Measurements from ENCODE around the gene IL1A.

IL1A gene

GRCh38 chr2:112757265-112757664, 27.0 kb downstream of the IL1A start:
- no peak for DNase-seq

DNA sequence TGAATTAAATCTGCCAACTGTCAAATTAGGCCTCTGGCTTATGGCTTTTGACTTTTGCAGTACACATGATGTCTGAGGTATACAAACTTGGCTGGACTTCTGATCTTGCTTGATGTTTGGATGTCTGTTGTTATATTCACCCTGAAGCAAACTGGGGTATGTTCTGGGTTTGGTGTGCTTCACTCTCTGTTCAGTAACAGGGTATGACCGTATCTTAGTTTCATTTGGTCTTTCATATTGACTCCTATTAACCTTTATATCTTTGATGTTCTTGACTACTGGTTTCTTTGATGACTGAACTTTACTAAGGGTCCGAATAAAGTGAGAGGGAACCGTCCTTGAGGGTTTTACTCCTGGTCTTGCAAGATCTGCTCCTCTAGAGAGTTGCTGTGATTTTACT, 28.1 kb downstream of the IL1A start:
- DNase-seq, result no peak

GRCh38 chr2:112755444-112755843, 28.8 kb downstream of the IL1A start:
- DNase-seq, result no peak

GRCh38 chr2:112754564-112754963, 29.7 kb downstream of the IL1A start:
- DNase-seq, result no peak

DNA sequence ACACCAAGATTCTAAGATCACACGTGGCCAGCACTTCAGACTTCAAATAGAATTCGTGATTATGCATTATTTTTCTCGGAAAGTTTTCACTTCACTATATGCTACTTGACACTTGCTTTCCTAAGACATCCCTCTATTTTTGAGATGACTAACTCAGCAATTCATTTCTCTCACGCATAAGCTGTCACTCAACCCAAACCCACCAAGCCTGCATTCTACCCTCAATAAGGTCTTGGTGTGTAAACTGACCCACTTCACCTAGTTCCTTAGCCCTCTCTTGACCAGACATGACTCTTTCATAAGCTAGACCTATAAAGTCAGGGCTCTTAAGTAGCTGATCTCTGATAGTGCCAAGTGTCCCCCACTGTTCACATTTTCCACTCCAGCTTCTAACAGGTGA, 31.6 kb downstream of the IL1A start:
- no peak for DNase-seq

GRCh38 chr2:112751451-112752197, 32.7 kb downstream of the IL1A start:
- DNase-seq, result no peak

GRCh38 chr2:112750560-112750843, 33.8 kb downstream of the IL1A start:
- no peak for DNase-seq

DNA sequence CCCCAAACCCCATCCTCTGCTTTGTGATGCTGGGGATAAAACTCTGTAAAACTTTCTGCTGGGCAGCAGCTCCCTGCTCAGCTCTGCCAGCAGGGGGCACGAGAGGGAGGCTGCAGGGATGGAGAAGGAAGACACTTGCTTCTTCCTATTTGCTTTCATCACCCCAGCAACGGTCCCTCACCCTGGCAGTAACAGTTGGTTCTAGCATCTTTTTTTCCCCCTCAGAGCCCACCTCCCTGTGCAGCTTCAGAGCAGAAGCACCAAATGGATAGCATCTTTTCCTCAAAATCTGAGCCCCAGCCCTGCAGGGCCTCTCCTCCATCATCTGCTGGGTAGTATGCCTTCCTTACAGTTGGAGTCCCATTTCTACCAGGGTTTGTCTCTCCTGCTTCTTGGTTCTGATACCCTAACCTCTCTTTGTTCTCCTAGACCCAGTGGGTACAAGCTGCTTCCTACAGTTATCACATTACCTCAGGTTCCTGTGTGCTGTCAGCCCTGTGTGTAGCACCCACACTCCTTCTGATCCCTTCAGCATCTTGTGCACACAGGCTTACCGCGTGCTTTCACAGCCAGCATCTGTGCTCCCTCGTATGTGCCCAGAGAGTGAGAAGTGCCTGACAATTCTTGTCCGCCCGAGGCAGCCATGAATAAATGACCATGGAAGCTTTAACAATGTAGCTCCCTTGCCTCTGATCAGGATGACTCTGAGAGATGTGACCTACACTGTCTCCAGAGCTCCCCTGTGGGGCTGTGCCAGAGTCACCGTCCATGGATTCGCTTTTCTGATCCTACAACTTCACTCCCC, 34.3 kb downstream of the IL1A start:
- DNase-seq, result peak; percentile 39 to 43

- DNase-seq, result no peak
These were observed 43.8 kb downstream of the IL1A start for GRCh38 chr2:112740527-112740926.

GRCh38 chr2:112737542-112738232, 46.6 kb downstream of the IL1A start:
- DNase-seq, result no peak

DNA sequence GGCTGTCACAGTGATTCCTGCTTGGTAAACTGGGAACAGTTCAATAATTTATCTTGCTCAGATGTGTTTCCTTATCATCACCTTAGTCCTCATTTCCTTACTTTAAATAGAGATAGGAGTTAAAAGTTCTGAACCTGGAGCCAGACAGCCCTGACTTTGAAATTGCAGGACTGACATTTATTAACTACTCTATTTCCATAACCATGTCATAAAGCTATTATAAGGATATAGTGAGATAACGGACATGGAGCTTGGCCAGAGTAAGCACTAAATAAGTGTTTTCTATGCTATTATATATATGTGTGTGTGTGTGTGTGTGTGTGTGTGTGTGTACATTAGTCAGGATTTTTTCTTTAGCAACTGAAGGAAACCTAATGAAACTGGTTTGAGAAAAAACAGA, 50.4 kb downstream of the IL1A start:
- DNase-seq, result no peak

DNA sequence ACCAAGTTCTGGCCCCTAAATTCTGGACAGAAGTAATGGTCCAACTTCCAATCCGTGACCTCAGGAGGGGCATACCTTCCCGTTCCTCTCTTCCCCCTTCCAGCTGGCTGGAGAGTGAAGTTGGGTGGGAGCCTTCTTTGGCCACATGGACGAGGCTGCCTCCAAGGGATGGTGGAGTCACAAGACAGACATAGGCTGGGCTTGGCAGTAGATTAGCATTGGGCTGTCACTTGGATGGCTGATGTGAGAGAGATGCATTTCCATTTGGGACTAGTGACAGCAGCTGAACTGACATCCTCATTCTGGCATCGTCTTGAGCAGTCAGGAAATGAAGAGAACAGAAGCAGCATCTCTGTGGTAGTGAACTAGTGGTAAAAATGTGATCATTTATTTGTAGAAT, 50.8 kb downstream of the IL1A start:
- no peak for DNase-seq

DNA sequence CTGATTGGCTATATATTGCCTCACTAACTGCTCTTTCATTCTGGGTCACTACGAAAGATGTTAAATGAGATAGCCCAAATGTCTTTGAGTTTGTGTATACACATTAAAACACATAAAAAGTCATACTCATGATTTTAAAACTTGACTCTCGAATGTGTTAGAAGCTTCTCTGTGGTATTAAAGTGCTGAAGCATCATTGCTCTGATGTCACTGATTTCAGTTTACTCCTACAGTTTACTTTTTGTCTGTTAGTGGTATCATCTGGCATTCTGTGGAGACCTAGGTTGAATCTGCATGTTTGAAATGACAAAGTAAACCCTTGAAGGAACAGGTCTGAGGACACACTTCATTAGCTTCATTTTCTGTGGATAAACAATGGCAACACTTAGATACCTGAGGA, 52.8 kb downstream of the IL1A start:
- DNase-seq, result no peak

DNA sequence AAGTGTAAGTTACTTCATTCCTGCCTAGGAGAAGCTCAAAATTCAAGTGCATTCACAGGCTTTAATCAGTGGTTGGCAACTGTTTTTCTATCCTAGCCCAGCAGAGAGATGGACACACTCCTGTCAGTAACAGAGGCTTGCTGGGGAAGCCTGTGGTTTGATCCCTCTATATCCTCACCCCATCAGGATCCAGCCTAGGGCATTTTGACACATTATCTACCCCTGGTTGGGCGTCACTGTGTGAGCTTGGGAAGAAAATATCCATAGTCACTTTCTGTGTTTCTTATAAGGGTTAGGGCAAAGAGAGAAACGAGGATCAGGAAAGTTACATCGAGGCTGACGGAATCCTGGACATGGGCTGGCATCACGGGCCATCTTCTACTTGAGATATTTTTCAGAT, 53.5 kb downstream of the IL1A start:
- DNase-seq, result no peak

DNA sequence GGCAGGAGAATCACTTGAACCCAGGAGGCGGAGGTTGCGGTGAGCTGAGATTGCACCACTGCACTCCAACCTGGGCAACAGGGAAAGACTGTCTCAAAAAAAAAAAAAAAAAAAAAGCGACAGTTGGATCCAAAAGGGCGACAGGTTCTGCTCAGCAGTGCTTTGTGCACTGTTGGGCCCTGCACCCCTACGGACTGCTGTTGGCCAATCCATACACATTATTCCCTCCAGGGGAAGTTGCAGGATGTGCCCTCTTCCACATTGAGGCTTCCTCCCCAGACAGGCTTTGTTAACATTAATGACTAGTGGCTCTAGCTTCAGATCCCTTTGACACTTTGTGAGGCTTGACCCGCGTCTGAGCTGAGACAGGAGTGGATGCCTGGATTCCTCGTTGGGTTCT, 54.1 kb downstream of the IL1A start:
- no peak for DNase-seq

- DNase-seq, result peak in 1 of 2 experiments; percentile 17
These were observed 55.7 kb downstream of the IL1A start for GRCh38 chr2:112728378-112729175.

- no peak for DNase-seq
These were observed 56.3 kb downstream of the IL1A start for GRCh38 chr2:112728029-112728362.

DNA sequence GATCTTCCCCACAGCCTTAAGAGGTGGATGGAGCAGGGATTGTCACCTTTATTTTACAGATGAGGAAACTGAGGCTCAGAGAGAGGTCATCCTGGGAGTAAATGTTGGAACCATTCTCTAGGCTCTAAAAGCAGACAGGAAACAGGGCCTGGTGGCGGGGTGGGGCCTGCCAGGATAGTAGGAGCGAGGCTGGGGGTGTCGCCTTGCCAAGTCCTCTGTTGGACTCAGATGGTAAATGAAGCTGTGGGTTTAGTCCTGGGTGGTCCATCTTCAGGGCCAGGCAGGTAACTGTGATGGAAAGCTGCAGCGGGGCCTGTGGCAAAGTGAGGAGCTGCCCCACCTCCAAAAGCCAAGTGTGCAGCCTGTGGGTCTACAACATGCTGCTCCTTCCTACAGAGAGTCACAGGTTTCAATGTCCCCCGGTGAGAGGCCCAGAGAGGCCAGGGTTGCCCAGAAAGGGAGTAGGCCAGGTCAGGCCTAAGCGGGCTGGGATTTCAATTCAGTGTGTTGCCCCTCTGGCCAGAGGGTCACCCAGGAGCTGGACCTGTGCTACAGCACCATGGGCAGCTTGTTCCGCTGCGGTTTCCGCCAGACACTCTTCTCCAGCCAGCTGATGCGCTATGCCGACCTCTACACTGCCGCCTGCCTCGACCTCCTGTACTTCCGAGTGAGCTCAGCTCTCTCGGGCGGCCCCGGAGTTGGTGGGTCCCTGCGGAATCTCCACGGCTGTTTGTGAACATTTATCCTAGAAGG, 56.8 kb downstream of the IL1A start:
- no peak for DNase-seq

DNA sequence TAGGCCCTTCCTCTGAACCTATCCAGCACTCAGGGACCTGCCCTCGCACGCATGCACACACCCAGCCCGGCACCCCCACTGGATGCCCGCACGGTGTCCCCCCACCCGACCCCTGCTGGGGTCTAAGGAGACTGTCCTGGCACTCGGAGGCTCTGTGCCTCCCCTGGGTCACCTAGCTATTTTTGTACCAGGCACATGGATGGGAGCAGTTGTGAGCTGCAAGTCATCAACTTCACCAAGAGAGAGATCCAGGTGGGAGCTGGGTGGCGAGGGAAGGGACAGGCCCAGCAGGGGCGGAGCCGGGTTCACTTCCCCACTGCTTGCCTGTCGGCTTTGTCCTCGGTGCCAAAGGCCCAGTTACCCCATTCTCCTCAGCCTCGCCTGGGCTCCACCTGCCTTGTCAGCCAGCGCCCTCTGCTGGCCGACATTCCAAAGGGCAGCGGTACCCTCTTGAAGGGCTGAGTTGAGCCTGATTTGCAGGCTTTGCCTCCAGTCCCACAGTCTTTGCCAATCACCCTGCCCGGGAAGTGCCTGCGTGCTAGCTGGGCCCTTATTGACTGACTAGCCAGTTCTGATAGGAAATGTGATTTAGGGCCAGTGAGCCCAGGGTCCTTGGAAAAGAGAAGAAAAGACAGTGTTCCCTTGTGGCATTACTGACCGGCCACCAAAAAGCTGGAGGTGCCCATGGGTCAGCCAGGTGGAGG, 57.7 kb downstream of the IL1A start:
- peak; percentile 86 to 89 for DNase-seq

- no peak for DNase-seq
These were observed 58.5 kb downstream of the IL1A start for GRCh38 chr2:112725545-112726457.

Measured in NCI-H2081 (cell line).